Measurements from ENCODE around the gene MAPK12.
"Not testable (repeated sequence)": the region's sequence is repeated elsewhere in the genome, so short reads cannot be mapped to it uniquely, and the experiment has no call there.

The MAPK12 gene

DNA sequence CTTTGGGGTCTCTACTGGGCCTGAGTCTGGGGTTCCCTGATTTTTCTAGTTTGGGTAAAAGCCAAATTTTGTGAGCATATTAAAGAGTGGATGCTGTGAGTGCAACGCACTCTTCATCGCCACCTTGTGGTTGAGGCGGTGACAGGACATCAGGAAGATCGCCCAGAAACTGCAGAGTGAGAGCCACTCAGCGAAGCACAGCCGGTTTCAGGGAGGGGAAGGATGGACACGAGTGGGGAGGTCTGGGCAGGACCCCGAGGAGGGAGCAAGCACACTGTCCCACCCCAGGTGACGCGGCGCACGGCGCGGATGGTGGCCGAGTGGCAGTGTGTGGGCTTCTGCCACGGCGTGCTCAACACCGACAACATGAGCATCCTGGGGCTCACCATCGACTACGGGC, 51.6 kb downstream of the MAPK12 start:
- no peak for DNase-seq

- no peak for DNase-seq
Measured at GRCh38 chr22:50208939-50209892, 52.3 kb downstream of the MAPK12 start.

- DNase-seq = no peak
Measured at GRCh38 chr22:50208430-50208938, 53.0 kb downstream of the MAPK12 start.

GRCh38 chr22:50207383-50208140, 53.9 kb downstream of the MAPK12 start:
- no peak for DNase-seq

DNA sequence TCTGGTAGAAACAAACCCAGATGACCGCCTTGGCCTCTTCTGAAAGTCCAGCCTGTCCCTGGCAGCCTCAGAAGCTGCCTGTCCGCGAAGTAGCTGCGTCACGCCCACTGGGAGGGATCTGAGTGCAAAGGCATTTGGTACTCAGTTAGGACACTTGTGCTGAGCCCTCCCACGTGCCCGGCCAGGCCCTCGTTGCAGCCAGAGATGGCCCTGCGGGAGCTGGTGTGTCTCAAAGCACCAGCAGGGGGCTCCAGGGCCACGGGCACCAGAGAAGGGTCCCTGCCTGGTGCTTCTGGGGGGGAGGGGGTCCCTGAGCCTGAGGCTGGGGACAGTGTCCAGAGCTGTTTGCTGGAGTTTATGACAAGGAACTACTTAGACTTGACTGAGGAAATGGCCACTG, 54.9 kb downstream of the MAPK12 start:
- no peak for DNase-seq

GRCh38 chr22:50205781-50206569, 55.5 kb downstream of the MAPK12 start:
- DNase-seq = no peak

GRCh38 chr22:50204998-50205397, 56.5 kb downstream of the MAPK12 start:
- not testable (repeated sequence) for DNase-seq

DNA sequence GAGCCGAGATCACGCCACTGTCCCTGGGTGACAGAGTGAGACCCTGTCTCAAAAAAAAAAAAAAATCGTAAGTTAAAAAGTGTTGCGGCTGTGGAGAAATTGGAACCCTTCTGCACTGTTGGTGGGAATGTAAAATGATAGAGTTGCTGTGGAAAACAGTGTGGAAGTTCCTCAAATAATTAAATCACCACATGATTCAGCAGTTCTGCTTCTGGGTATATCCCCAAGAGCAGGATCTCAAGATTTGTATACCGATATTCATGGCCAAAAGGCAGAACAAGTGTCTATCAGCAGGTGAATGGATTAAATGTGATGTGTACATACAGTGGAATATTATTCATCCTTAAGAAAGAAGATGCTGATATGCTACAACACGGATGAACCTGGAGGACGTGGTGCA, 56.9 kb downstream of the MAPK12 start:
- no peak for DNase-seq

- no peak for DNase-seq
Measured at GRCh38 chr22:50203288-50203687, 58.2 kb downstream of the MAPK12 start.

Data from NCI-H187 treated with DMSO at 0.1 percent for 48 hours (cell line).